ENCODE measurements around the gene SHQ1.
A peak's percentile ranks its signal among the peaks of the same experiment; 100 is the strongest.

Gene SHQ1

GRCh38 chr3:72847751-72848702 lies at the start of gene SHQ1:
Gene SHQ1, minus strand, starts transcription at chr3:72848445. Its CDS starts 105 bp downstream, at chr3:72848340.
- DNase-seq: peak; percentile 90

DNA sequence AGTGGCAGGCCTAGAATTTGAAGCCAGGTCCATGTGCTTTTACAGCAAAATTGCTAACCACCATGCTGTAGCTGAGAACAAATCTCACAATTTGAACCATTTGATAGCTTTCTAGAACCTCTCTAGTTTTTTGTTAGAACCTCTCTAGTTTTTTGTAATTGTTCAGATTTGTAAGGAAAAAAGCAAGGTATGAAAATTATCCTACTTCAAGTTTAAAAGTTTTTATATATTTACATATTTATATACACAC lies 49.4 kb upstream of the SHQ1 start:
- no peak for DNase-seq

GRCh38 chr3:72896996-72897757 lies 48.9 kb upstream of the SHQ1 start:
- no peak for DNase-seq

- DNase-seq: no peak
These were observed 46.8 kb upstream of the SHQ1 start for GRCh38 chr3:72894976-72895552.

GRCh38 chr3:72892870-72893269 lies 44.6 kb upstream of the SHQ1 start:
- DNase-seq: no peak

- DNase-seq: no peak
These were observed 44.0 kb upstream of the SHQ1 start for GRCh38 chr3:72892081-72892775.

DNA sequence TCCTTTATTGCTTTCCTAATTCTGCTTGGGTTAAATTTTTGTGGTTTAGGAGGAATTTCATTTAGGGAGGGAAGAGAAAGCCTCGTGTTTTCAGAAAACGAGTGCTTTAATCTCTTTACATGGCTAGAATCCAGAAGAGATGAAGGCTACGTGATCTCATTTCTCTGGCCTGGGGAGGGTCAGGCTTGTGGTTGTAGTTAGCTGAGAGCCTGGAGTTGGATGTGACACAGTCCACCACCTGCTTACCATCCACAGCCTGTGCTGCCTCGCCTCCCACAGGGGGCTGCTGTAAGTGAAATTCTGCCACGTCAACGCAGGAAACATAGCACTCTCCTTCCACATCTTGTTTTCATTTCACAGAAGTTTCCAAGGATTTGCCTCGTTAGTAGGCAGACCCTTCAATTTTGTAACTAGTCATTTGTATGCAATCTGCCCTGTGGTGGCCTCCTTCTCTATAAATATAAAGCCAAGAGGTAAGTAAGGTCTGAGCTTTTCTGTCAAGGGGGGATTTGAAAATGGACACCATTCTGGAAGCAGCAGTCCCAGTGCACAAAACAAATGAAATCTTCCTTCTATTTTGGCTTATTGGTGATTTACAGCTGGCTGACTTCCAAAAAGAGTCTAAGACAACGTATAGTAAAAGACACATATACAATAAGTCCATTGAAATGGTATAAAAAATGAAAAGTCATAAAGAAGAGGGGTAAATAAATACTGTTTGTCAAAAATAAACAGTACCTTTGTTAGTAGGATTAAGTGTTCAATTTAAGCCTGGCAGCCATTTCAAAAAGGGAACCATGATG lies 43.0 kb upstream of the SHQ1 start:
- DNase-seq: no peak

DNA sequence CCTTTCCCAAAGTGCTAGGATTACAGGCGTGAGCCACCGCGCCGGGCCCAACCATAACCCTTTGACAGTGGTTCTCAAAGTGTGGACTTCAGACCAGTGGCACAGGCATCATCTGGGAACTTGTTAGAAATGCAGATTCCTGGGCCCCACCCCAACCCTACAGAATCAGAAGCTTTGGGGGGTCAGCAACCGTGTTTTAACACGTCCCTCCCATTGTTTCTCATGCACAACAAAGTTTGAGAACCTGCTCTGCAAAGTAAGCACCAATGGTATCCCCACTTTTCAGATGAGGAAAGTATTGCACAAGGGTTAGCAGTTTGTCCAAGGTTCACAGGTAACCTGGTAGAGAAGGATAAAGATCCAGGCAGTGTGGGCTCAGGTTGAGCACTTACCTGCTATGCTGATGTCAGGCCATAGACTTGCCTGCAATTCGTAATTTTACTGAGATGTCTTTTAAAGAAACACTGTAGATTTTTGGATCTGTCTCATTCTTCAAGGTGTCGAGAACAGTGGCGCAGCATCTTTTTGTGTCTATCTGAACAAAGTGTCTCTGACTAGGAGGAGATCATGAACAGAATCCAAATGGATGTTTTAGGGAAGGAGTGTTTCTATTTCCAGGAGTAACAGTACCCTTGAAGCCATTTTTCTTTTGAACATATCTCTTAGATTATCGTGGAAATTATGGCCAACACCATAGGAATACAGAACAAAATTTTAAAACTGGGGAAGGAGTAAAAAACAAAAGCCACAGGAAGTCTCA lies 42.1 kb upstream of the SHQ1 start:
- DNase-seq: no peak

DNA sequence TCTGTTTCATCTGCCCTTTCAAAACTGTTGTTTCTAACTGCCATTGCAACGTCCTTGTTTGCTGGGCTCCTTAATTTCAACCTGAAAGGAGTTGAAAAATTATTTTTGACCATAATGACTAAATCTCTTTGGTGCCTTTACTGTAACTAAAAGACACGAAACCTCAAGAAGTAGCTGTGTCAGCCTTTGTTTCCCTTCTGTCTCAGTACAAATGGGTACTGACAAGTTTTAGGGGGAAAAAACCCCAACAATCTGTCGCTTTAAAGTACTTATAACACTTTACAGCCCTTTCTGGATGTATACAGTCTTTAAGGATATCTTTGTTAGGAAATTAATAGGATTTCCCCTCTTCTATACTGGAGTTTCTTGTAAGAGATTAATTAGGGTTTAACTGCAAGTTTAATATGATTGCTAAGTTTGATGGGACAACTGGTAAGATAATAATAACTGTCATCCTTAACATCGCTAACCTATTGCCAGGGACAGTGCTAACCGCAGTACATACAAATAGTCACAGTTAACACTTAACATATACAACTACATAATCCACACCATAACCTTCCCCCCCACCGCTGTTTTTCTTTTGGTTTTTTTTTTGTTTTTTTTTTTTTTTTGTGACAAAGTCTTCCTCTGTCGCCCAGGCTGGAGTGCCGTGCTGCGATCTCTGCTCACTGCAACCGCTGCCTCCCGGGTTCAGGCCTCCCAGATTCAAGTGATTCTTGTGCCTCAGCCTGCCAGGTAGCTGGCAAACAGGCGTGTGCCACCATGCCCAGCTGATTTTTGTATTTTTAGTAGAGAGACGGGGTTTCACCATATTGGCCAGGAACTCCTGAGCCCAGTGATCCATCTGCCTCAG lies 41.3 kb upstream of the SHQ1 start:
- DNase-seq: no peak

GRCh38 chr3:72888546-72889309 lies 40.5 kb upstream of the SHQ1 start:
- DNase-seq: no peak

- DNase-seq: peak; percentile 1
These were observed 39.7 kb upstream of the SHQ1 start, which contains the start of gene GXYLT2 for GRCh38 chr3:72887705-72888545. Gene GXYLT2, plus strand, starts transcription at chr3:72888046. Its CDS starts 188 bp downstream, at chr3:72888234.

GRCh38 chr3:72887343-72887704 lies 39.1 kb upstream of the SHQ1 start:
- DNase-seq: no peak

- DNase-seq: no peak
These were observed 23.9 kb upstream of the SHQ1 start for GRCh38 chr3:72872183-72872582.

GRCh38 chr3:72862314-72863090 lies 14.3 kb upstream of the SHQ1 start:
- DNase-seq: no peak

DNA sequence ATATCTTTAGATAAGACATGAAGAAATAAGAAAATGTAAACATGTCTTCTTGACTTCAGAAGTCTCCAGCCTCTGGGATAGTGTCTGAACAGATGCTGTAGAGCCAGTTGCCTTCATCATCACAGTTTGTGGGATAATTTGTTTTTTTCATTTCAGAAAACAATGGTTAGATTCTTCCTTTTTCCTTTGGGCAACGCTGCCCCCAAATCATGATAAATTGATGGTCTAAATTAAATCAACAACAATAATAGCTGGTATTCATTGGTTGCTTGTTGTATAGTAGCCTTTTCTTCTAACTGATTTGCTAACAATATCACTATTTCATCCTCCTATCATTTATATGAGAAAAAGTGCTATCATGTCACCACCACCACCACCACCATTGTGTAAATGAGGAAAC lies 12.6 kb upstream of the SHQ1 start:
- DNase-seq: no peak

DNA sequence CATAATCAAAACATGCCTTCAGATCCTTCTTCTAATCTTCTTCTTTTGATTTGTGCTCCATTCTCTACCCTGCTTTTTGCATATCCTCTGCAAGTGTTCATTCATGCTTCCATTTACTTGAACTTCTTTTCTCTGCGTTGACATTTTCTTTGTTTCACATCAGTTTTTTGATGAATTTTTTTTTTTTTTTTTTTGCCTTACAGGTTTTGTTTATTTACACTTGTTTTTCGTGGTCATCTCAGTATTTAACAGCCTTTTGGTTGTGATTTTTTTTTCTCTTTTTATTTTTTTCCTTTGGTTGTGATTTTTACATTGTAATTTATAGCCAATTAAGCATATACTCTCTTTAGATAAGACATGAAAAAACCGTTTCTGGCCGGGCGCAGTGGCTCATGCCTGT lies 11.8 kb upstream of the SHQ1 start:
- DNase-seq: no peak

GRCh38 chr3:72855001-72855400 lies 6.8 kb upstream of the SHQ1 start:
- DNase-seq: no peak

DNA sequence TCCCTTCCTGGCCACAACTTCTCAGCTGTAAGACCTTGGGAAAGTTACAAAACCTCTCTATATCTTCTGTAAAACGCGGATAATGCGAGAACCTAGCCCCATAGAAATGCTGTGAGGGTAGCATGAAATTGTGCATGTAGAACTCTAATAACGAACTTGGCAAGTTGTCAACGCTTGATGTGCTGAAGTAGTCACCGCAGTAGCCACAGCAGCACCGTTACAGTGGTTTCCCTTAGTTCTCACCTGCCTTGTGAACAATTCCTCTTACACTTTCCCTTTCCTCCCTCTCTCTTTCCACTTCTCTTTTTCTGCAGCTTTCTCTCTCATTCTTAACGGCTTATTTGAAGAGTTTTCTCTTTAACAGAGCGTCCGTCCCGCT lies 447 bp upstream of the SHQ1 start:
- no peak for DNase-seq

All from activated effector memory CD4-positive, alpha-beta T cell treated with Interleukin-2 at 50 U/mL for 16 hours (primary cell).